Ishikawa (cell line): Measurements from ENCODE around the gene SMAD5.

ENCODE experiments used
- CEBPB ChIP-seq: IDR thresholded peaks from 2 replicates; pipeline ENCODE4 v1.6.1; 2012
- CREB1 ChIP-seq: IDR thresholded peaks from 2 replicates; pipeline ENCODE4 v1.6.1; 2012; ENCODE audit warnings: low read depth
- EGR1 ChIP-seq: IDR thresholded peaks from 2 replicates; pipeline ENCODE4 v1.6.1; 2012
- EP300 ChIP-seq: IDR thresholded peaks from 2 replicates; pipeline ENCODE4 v1.6.1; 2012; ENCODE audit warnings: borderline replicate concordance
- FOXM1 ChIP-seq: IDR thresholded peaks from 2 replicates; pipeline ENCODE4 v1.6.1; 2012; ENCODE audit warnings: low read depth, borderline replicate concordance
- MAX ChIP-seq: IDR thresholded peaks from 2 replicates; pipeline ENCODE4 v1.6.1; 2012
- NFIC ChIP-seq: IDR thresholded peaks from 2 replicates; pipeline ENCODE4 v1.6.1; 2012
- RAD21 ChIP-seq: IDR thresholded peaks from 2 replicates; pipeline ENCODE4 v1.6.1; 2012; ENCODE audit warnings: low read depth
- REST ChIP-seq: IDR thresholded peaks from 2 replicates; pipeline ENCODE4 v1.6.1; 2012; ENCODE audit warnings: low read depth, mild to moderate bottlenecking
- TAF1 ChIP-seq: IDR thresholded peaks from 2 replicates; pipeline ENCODE4 v1.6.1; 2012; ENCODE audit warnings: low read depth, mild to moderate bottlenecking
- TEAD4 ChIP-seq: IDR thresholded peaks from 2 replicates; pipeline ENCODE4 v1.6.1; 2012
- USF1 ChIP-seq: IDR thresholded peaks from 2 replicates; pipeline ENCODE4 v1.6.1; 2012
- YY1 ChIP-seq: IDR thresholded peaks from 2 replicates; pipeline ENCODE4 v1.6.1; 2012; ENCODE audit warnings: low read depth
- ZBTB7A ChIP-seq: IDR thresholded peaks from 2 replicates; pipeline ENCODE4 v1.6.1; 2012; ENCODE audit warnings: low read depth

The SMAD5 gene

DNA sequence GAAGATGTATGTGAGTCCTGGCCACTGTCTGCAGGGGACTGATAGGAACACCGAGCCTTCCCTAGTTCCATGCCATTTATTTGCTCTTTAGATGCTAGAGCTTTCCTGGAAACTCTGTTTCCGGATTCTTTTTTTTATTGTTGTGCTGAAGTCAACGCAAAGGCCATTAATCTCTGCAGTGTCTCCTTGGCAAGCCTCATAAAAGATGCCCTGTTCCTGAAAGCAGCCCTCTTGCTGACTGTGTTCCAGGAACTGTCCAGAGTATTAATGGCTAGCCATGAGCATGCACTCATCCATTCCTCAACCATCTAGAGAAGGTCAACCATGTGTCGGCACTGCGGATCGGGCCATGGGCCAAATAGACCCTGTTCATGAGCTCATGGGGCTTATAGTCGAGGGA lies 42.9 kb upstream of the SMAD5 start:
- no peak for TF ChIP-seq NFIC
- peak; percentile 64 for TF ChIP-seq REST

DNA sequence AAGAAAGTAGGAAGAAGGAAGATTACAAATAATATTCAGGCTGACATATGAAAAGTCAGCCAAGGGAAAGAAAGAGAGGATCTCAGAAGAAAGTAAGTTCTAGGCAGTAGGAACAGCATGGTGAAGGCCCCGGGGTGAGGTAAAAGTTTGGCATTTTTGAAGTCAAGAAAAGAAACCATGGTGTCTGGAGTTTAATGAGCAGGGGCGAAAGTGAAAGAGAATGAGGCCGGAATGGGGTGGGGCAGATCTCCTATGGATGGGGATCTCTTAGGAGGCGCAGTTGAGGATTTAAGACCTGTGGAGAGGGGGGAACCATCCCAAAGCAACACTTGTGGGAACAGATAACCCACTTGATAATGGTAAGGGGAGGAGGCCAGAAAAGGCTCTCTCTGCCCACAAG lies 42.3 kb upstream of the SMAD5 start:
- TF ChIP-seq RAD21, result no peak
- TF ChIP-seq USF1, result no peak
- no peak for TF ChIP-seq CEBPB
- no peak for TF ChIP-seq EGR1
- no peak for TF ChIP-seq EP300
- TF ChIP-seq CREB1, result no peak
- no peak for TF ChIP-seq TEAD4
- no peak for TF ChIP-seq REST
- TF ChIP-seq FOXM1, result no peak
- no peak for TF ChIP-seq NFIC

DNA sequence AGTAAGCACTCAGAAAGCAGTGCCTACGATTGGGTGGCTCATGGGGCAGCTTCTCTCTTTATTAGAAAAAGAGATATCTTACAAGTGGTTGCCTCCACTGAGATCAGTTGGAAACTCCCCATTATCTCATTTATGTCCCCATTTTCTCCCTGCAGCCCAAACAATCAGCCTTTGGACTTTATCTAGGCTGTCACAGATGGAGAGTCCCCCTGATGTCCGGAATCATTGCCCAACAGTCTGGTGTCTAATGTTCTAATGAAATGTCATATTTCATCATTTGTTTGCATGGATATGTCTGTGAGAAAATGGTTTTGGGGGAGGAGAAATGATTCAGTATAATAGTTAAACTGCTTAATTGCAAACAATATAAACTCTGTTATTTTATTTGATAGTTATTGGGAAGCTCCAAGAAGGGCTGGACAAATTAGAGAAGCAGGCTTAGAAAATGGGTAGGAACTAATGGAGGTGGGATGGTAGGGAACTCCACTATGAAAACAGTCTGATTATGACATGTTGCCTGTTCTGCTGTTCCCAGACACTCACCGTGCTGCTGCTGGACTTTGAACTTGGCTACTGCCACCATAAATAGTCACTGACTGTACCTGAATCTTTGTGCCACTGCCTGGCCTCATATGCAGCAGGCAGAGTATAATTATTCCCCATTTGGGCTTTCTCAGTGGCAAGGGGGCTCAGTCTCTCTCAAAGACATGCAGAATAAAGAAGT lies 38.3 kb upstream of the SMAD5 start:
- TF ChIP-seq MAX (no peak), TAF1 (no peak), TEAD4 (no peak)

DNA sequence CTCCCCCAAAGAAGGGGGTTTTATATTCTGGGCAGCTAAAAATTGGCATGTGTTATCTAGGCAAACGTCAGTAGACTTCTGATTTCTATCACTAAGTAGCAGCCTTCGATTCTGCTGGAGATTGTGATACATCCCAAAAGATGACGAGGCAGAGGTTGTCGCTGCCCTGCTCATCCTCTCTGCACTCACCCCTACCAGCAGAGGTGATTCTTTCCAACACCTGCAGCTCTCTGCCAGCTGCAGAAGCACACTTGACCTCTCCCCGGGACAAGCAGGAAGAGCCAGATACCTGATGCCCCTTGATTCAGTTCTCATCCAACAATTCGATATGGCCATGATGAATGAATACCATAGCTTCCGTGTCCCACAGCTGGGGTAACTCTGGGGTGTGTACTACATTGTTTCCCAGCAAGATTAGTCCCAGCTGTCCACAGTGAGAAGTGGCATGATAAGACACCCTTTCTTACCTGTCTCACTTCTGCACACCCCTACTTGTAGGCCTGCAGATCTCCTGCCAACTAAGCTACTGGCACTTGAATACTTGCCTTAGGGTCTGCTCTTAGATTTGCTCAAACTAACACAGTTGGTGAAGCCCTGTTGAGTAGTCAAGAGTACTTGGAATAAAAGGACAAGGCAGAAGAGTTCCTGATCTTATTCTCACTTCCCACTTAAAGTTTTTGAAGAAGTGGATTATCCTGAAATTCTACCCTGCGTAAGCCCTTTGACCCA lies 37.6 kb upstream of the SMAD5 start:
- TF ChIP-seq CEBPB, result no peak
- no peak for TF ChIP-seq RAD21
- TF ChIP-seq NFIC, result no peak
- TF ChIP-seq EGR1, result no peak
- TF ChIP-seq TEAD4, result no peak
- no peak for TF ChIP-seq FOXM1
- no peak for TF ChIP-seq ZBTB7A
- no peak for TF ChIP-seq MAX
- no peak for TF ChIP-seq YY1
- TF ChIP-seq USF1, result no peak

DNA sequence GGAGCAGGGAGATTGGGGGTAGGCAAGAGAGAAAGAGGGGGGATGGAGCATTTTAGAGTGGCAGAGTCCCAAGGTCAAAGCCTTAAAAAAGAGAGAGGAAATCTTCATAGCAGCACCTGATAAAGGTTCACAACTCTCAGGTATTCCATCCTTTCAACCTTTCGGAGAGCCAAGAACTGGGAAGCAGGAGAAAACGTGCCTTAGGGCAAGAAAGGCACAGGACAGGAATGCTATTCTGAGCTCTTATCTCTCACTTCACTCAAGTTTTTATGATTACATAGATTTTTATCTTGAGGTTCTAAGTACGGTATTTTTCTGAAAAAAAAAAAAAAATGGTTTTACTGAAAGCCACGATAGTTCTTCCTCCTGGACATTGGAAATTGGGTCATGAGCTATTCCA lies 34.5 kb upstream of the SMAD5 start:
- TF ChIP-seq MAX, result no peak
- no peak for TF ChIP-seq REST
- no peak for TF ChIP-seq RAD21
- no peak for TF ChIP-seq CEBPB
- TF ChIP-seq USF1, result no peak
- no peak for TF ChIP-seq EP300
- no peak for TF ChIP-seq CREB1
- TF ChIP-seq FOXM1, result no peak
- TF ChIP-seq ZBTB7A, result no peak
- no peak for TF ChIP-seq TEAD4
